Dedifferentiated amniotic fluid mesenchymal stem cell (primary cell): ENCODE results near the gene ZNF582.

Experiments
- DNase-seq: peaks from one replicate; pipeline ENCODE4 v3.0.0-alpha.2; 2016; ENCODE audit errors: extremely low spot score

Gene ZNF582

GRCh38 chr19:56393119-56394012 is at the start of gene ZNF582:
Gene ZNF582, minus strand, starts transcription at chr19:56393534. Its CDS starts 1,782 bp downstream, at chr19:56391752.
- DNase-seq, result peak; percentile 98

- no peak for DNase-seq
Measured at GRCh38 chr19:56441206-56441792, 48.0 kb upstream of the ZNF582 start.

DNA sequence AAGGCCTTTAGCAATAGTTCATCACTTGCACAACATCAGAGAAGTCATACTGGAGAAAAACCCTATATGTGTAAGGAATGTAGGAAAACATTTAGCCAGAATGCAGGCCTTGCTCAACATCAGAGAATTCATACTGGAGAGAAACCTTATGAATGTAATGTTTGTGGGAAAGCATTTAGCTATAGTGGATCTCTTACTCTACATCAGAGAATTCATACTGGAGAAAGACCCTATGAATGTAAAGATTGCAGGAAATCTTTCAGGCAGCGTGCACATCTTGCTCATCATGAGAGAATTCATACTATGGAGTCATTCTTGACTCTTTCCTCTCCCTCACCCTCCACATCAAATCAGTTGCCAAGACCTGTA is 30.6 kb upstream of the ZNF582 start:
- DNase-seq, result no peak

DNA sequence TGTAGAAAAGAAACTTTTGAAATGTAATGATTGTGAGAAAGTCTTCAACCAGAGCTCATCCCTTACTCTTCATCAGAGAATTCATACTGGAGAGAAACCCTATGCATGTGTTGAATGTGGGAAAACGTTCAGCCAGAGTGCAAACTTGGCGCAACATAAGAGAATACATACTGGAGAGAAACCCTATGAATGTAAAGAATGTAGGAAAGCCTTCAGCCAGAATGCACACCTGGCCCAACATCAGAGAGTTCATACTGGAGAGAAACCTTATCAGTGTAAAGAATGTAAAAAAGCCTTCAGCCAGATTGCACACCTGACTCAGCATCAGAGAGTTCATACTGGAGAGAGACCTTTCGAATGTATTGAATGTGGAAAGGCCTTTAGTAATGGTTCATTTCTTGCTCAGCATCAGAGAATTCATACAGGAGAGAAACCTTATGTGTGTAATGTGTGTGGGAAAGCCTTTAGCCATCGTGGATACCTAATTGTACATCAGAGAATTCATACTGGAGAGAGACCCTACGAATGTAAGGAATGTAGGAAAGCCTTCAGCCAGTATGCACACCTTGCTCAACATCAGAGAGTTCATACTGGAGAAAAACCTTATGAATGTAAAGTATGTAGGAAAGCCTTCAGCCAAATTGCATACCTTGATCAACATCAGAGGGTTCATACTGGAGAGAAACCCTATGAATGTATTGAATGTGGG is 30.1 kb upstream of the ZNF582 start:
- DNase-seq, result no peak

GRCh38 chr19:56405062-56405461 is 11.7 kb upstream of the ZNF582 start:
- DNase-seq, result no peak

- DNase-seq, result no peak
Measured at GRCh38 chr19:56404705-56405056, 11.3 kb upstream of the ZNF582 start.

GRCh38 chr19:56403764-56404704 is 10.7 kb upstream of the ZNF582 start, which contains the start of gene ZNF583:
Gene ZNF583, plus strand, starts transcription at chr19:56404332. Its CDS starts 2,783 bp downstream, at chr19:56407115.
- DNase-seq, result peak; percentile 96

DNA sequence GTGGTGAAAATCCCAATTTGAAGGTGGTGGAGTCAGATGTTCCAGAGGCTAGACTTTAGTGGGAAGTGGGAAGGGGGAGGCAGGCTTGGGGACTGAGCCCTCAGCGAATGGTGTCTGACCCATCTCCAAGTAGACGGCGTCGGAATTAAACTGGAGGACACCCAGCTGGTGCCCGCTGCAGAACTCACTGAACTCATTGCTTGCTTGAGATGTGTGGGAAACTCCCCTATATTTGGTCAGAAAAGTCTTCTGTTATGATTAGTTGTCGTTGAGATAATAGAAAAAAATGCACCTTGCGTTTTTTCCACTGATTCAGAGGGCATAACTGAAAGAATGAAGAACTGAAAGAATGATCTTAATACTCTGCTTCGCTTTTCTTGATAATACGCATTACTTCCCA is 9.9 kb upstream of the ZNF582 start:
- no peak for DNase-seq

DNA sequence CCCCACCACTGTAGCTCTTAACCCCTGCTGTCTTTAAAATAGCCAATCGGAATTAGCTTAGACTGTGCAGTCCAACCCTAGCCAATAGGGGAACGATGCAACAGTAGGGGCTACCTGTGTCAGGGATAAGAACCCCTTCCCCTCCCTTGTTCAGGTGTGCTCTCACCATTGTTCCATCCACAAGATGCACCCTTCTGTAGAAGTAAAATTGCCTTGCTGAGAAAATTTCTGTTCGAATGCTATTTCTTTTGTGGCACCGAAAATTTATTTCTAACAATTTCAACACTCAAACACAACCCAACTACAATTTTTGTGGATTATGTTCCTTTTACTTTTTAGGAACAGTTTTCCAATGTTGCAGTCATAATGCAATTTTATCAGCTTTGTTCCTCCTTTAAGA is 7.2 kb upstream of the ZNF582 start:
- no peak for DNase-seq

- DNase-seq, result no peak
Measured at GRCh38 chr19:56398809-56399208, 5.5 kb upstream of the ZNF582 start.

DNA sequence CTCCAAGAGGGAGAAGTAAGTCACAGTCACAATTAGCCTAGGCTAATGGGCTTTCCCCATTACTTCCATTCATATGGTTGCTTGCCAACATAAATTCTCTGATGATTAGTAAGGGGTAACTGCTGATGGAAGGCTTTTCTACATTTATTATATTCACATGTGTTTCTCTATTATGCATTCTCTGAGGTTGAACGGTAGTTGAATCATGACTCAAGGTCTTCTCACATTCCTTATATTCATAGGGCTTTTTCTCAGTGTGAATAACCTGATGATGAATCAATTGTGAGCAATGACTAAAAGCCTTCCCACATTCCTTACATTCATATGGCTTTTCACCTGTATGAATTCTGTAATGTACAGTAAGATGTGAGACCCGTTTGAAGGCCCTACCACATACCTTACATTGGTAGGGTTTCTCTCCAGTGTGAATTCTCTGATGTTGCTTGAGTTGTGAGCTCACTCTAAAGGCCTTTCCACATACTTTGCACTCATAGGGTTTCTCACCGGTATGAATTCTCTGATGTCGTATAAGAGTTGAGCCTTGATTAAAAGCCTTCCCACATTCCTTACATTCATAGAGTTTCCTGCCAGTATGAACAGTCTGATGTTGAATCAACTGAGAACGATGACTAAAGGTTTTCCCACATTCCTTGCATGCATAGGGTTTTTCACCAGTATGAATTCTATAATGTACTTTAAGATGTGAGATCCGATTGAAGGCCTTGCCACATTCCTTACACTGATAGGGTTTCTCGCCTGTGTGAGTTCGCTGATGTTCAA is 9.3 kb downstream of the ZNF582 start:
- no peak for DNase-seq

- DNase-seq, result no peak
Measured at GRCh38 chr19:56377105-56377924, 16.0 kb downstream of the ZNF582 start.

GRCh38 chr19:56372281-56372680 is 21.1 kb downstream of the ZNF582 start:
- no peak for DNase-seq

DNA sequence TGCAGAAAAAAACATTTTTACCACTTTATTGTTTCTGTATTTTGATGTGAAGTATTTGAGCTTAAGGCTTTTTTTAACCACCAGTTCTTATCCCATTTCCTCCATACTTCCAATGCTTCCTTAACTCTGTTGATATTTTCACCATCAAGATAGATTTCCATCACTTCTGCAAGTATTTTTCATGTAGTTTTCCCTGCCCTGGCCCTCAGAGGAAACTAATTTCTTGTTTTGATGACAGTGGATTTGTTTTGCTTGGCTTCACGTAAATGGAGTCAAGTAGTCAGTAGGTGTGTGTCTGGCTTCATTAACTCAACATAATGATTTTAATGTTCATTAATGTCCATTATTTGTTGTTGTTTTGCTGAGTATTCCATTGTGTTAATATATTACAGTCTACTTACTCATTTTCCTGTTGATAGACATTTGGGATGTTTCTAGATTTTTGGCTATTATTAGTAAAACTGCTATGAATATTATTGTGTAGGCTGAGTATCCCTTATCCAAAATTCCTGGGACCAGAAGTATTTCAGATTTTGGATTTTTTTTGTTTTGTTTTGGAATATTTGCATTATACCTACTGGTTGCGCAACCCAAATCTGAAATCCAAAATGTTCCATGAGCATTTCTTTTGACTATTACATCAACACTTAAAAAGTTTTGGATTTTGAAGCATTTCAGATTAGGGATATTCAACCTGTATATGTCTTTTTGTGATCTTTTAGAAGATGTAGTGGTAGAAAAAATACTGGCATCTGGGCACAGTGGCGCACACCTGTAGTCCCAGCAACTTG is 23.3 kb downstream of the ZNF582 start:
- no peak for DNase-seq

- peak; percentile 72 for DNase-seq
Measured at GRCh38 chr19:56367829-56368711, 25.3 kb downstream of the ZNF582 start.

- DNase-seq, result no peak
Measured at GRCh38 chr19:56360841-56361240, 32.5 kb downstream of the ZNF582 start.

DNA sequence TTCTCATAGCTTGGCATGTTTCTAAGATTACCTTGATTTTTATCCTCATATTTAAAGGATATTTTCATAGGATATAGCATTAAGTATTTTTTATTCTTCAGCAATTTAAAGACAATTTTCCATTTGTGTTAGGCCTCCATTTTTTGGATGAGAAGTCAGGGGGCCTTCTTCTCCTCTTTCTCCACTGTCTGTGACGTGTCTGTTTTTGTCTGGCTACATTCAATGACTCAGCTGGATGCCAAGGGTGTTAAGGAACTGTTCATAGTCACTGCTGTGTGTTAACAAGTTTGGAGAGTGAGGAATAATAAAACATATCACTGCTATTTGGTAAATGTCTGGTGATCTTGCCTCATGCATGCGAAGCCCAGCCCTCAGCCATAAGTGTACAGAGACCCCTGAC is 36.4 kb downstream of the ZNF582 start:
- DNase-seq, result no peak

DNA sequence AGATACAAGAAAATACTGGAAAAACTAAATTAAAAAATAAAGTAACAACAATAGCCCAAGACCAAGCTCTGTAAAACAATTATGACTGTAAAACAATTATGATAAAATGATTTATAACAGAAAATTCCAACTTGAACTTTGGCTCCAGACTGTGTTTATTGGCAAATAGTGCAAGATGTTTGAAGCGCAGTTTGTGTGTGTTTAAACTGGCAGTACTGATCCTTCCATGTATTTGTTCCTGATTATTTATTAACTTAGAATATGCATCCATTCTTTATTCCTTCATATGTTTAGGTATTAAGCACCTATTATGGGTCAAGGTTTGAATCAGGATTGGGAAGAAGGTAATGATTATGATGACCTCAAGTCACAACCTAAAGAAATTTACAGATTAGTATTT is 37.8 kb downstream of the ZNF582 start:
- DNase-seq, result no peak
